Inflammatory macrophage treated with lipopolysaccharide for 1 hour (primary cell): Measurements from ENCODE around the gene IL4I1.
A peak's percentile ranks its signal among the peaks of the same experiment; 100 is the strongest.
"Not testable (repeated sequence)": the region's sequence is repeated elsewhere in the genome, so short reads cannot be mapped to it uniquely, and the experiment has no call there.

ENCODE experiments used
- DNase-seq, 2 donors: peaks; one replicate each; pipeline ENCODE4 v3.0.0-alpha.2; 2020 to 2022

IL4I1 gene

GRCh38 chr19:49896863-49897621, at the start of gene IL4I1:
TSS of gene IL4I1 (minus strand) at chr19:49896887. CDS start at chr19:49896160, 727 bp downstream.
- DNase-seq = peak; percentile 89 to 95

GRCh38 chr19:49946415-49946814, 49.7 kb upstream of the IL4I1 start:
- no peak for DNase-seq

GRCh38 chr19:49944567-49944966, 47.9 kb upstream of the IL4I1 start:
- DNase-seq = peak; percentile 79

- no peak for DNase-seq
These were observed 43.8 kb upstream of the IL4I1 start for GRCh38 chr19:49940482-49940791.

- DNase-seq = no peak
These were observed 43.2 kb upstream of the IL4I1 start for GRCh38 chr19:49939721-49940481.

GRCh38 chr19:49938662-49939061, 42.0 kb upstream of the IL4I1 start:
- DNase-seq = no peak

GRCh38 chr19:49937750-49938381, 41.2 kb upstream of the IL4I1 start:
- DNase-seq = peak; percentile 49 to 94

- no peak for DNase-seq
These were observed 39.9 kb upstream of the IL4I1 start for GRCh38 chr19:49936549-49936948.

- no peak for DNase-seq
These were observed 37.0 kb upstream of the IL4I1 start for GRCh38 chr19:49933643-49934042.

GRCh38 chr19:49932731-49933131, 36.0 kb upstream of the IL4I1 start:
- DNase-seq = no peak

GRCh38 chr19:49932041-49932451, 35.4 kb upstream of the IL4I1 start:
- DNase-seq = no peak

- DNase-seq = no peak
These were observed 34.8 kb upstream of the IL4I1 start for GRCh38 chr19:49931293-49932040.

GRCh38 chr19:49930483-49931011, 33.9 kb upstream of the IL4I1 start:
- peak in 1 of 2 donors; percentile 34 for DNase-seq

- DNase-seq = peak; percentile 91 to 98
These were observed 33.2 kb upstream of the IL4I1 start for GRCh38 chr19:49929611-49930482.

GRCh38 chr19:49929121-49929610, 32.5 kb upstream of the IL4I1 start, which contains the start of the genes ATF5 and NUP62:
TSS of gene ATF5 (plus strand) at chr19:49929205. CDS start at chr19:49930851, 1,646 bp downstream.
TSS of gene NUP62 (minus strand) at chr19:49929504. CDS start at chr19:49909807, 19,697 bp downstream.
- peak; percentile 80 to 94 for DNase-seq

- no peak for DNase-seq
These were observed 31.0 kb upstream of the IL4I1 start for GRCh38 chr19:49927526-49928264.

- no peak for DNase-seq
These were observed 29.8 kb upstream of the IL4I1 start for GRCh38 chr19:49926515-49926914.

GRCh38 chr19:49925486-49925885, 28.8 kb upstream of the IL4I1 start:
- no peak for DNase-seq

- DNase-seq = not testable (repeated sequence)
These were observed 28.2 kb upstream of the IL4I1 start for GRCh38 chr19:49924881-49925210.

GRCh38 chr19:49924004-49924880, 27.6 kb upstream of the IL4I1 start:
- no peak for DNase-seq
